GM23338 (cell line): ENCODE measurements around the gene ARHGEF1. TPM values are rescaled to one million over a fixed set of nuclear protein-coding genes. Genes with fewer than 3 reads are reported as not detected.
A peak's percentile ranks its signal among the peaks of the same experiment; 100 is the strongest.

Experiments
- ATAC-seq: fragments of 200-7000 bp; cut with Tn5 transposase; 3 replicates; pipeline ENCODE4 v1.9.1; 2020
- DNase-seq: peaks from one replicate; pipeline ENCODE4 v3.0.0-alpha.2; 2015; ENCODE audit warnings: low spot score
- H2AFZ ChIP-seq: fragments of 200-600 bp; sonication (generic); 2 replicates; pipeline ENCODE4 v1.8.0; 2016; ENCODE audit warnings: antibody characterized with exemption, mild to moderate bottlenecking, moderate library complexity
- H3F3A ChIP-seq: fragments of 200-600 bp; sonication (generic); replicated peaks from 2 replicates; pipeline ENCODE4 v1.8.0; 2017; ENCODE audit warnings: antibody characterized with exemption, mixed run types, low read depth
- H3K27ac ChIP-seq: fragments of 200-600 bp; sonication (generic); 2 replicates; pipeline ENCODE4 v1.6.1; 2016; ENCODE audit warnings: low read depth
- H3K27me3 ChIP-seq: fragments of 200-600 bp; sonication (generic); 2 replicates; pipeline ENCODE4 v1.8.0; 2016; ENCODE audit warnings: mild to moderate bottlenecking, mixed run types, moderate library complexity; ENCODE audit not compliant: insufficient read depth
- H3K36me3 ChIP-seq: fragments of 200-600 bp; sonication (generic); 2 replicates; pipeline ENCODE4 v1.8.0; 2016; ENCODE audit warnings: mild to moderate bottlenecking; ENCODE audit not compliant: insufficient read depth
- H3K4me1 ChIP-seq: fragments of 200-600 bp; sonication (generic); 2 replicates; pipeline ENCODE4 v1.8.0; 2016; ENCODE audit warnings: mild to moderate bottlenecking, moderate library complexity; ENCODE audit not compliant: insufficient read depth
- H3K4me2 ChIP-seq: fragments of 200-600 bp; sonication (generic); 2 replicates; pipeline ENCODE4 v1.7.1; 2017; ENCODE audit warnings: mixed run types
- H3K4me3 ChIP-seq: fragments of 200-600 bp; sonication (generic); 2 replicates; pipeline ENCODE4 v1.6.1; 2016; ENCODE audit warnings: mixed run types
- H3K79me2 ChIP-seq: fragments of 200-600 bp; sonication (generic); replicated peaks from 2 replicates; pipeline ENCODE4 v1.8.0; 2017; ENCODE audit warnings: mild to moderate bottlenecking; ENCODE audit not compliant: insufficient read depth
- H3K9me2 ChIP-seq: fragments of 200-600 bp; sonication (generic); 2 replicates; pipeline ENCODE4 v1.8.0; 2017; ENCODE audit not compliant: insufficient read depth
- H4K20me1 ChIP-seq: fragments of 200-600 bp; sonication (generic); replicated peaks from 2 replicates; pipeline ENCODE4 v1.8.0; 2017; ENCODE audit warnings: mild to moderate bottlenecking; ENCODE audit not compliant: insufficient read depth
- H3K27ac Mint-ChIP-seq: 2 replicates; pipeline ENCODE4 v1.8.0; 2020; ENCODE audit warnings: inconsistent platforms, mild to moderate bottlenecking, moderate library complexity, mixed read lengths
- H3K27me3 Mint-ChIP-seq: 3 replicates; pipeline ENCODE4 v1.8.0; 2022; ENCODE audit warnings: low read depth, mild to moderate bottlenecking, moderate library complexity, mixed read lengths, inconsistent platforms; ENCODE audit not compliant: insufficient read depth, poor library complexity
- H3K36me3 Mint-ChIP-seq: 3 replicates; pipeline ENCODE4 v1.8.0; 2021; ENCODE audit warnings: low read depth, mild to moderate bottlenecking, inconsistent platforms, moderate library complexity, mixed read lengths
- H3K4me1 Mint-ChIP-seq: 3 replicates; pipeline ENCODE4 v1.8.0; 2020; ENCODE audit warnings: mild to moderate bottlenecking, inconsistent platforms, mixed read lengths
- H3K4me3 Mint-ChIP-seq: 3 replicates; pipeline ENCODE4 v1.8.0; 2021; ENCODE audit warnings: moderate library complexity, mild to moderate bottlenecking, inconsistent platforms, mixed read lengths
- H3K9me3 Mint-ChIP-seq: 3 replicates; pipeline ENCODE4 v1.8.0; 2020; ENCODE audit warnings: moderate library complexity, mild to moderate bottlenecking, inconsistent platforms, mixed read lengths
- CREB1 ChIP-seq: fragments of 250-450 bp; sonication (Bioruptor Pico); IDR thresholded peaks from 2 replicates; pipeline ENCODE4 v1.5.0; 2020; ENCODE audit warnings: low read depth, mild to moderate bottlenecking, moderate library complexity
- EZH2 ChIP-seq: fragments of 200-600 bp; sonication (generic); IDR thresholded peaks from one replicate; pipeline ENCODE4 v1.8.0; 2017; ENCODE audit warnings: antibody characterized with exemption, mild to moderate bottlenecking, low read depth; ENCODE audit not compliant: unreplicated experiment
- polyA plus RNA-seq: library from polyadenylated mRNA; unstranded; fragments of >200 nt; fragmentation: Nextera tagmentation; extraction: Ambion mirVana; gene quantifications from 2 replicates; pipeline ENCODE4 v1.2.1, GENCODE V29; 2016
- total RNA-seq: library from RNA; depleted of rRNA; stranded (reverse); fragments of >200 nt; shearing (Covaris generic); gene quantifications from 2 replicates; pipeline ENCODE4 v1.2.3, GENCODE V29; 2014
- TF ChIP-seq, protein P1 (sequence below): fragments of 250-450 bp; sonication (Bioruptor Pico); IDR thresholded peaks from 2 replicates; pipeline ENCODE4 v1.5.0; 2020; ENCODE audit warnings: mild to moderate bottlenecking, moderate library complexity

Gene ARHGEF1
- total and polyA plus RNA-seq, 2 experiments from 2014 or later: 41.3 to 44.7 TPM

DNA sequence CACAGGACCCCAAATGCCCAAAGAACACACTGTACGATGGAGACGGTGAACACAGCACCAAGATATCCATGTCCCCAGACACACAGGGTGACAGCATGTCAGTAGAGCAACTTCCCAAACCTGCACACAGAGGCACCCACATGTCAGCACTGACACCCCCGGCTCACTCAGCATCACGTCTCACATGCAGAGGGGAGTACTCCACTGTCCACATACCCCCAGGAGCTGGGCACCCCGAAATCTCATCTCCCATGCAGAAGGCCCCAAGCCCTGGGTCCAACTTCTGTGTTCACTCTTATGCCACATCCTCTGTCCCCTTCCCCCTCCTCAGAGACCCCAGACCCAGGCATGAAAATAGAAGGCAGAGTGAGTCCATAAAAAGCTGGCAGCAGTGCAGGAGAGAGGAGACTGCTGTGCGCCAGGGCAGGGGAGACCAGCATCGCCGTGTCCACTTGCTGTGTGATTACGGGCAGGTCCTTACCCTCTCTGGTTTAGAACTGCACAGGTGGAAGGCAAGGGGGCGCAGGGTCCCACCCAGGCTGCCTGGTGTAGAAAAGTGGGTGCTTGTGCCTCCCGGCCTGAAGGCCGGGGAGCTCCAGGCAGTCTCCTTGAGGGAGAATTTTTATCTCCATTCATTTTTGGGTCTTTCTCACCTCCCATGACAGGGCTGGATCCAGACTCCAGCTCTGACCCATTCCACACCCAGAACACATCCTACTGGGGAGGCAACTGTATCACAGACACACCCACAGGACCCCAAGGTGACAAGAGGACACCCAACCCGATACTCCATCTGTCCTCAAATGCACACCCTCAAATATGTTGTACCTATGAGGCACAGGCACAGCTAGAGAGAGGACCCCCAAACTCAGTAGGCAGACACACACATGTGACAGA lies 28.3 kb downstream of the ARHGEF1 start:
- H3K36me3 Mint-ChIP-seq: peaks cover 3% of the 10 kb centered on the region; the same call in 1 of the 3 replicates
- no peak for ATAC-seq
- H3K79me2 ChIP-seq: no peaks in the 10 kb centered on the region
- no peak overlapping the region for H3K27ac Mint-ChIP-seq
- peaks cover 1% of the 10 kb centered on the region; the same call in 1 of the 2 replicates for H3K36me3 ChIP-seq
- no peaks in the 10 kb centered on the region for H3K9me2 ChIP-seq
- 0 out of 2 replicates have a peak, but pooled peaks cover 1% of the 10 kb centered on the region for H3F3A ChIP-seq
- H3K4me1 ChIP-seq: peaks cover 5% of the 10 kb centered on the region; the same call in 1 of the 2 replicates
- no peak overlapping the region for H3K27ac ChIP-seq
- no peak overlapping the region for H3K4me2 ChIP-seq
- peak overlapping the region; percentile 67 for H3K4me3 Mint-ChIP-seq
- H3K27me3 ChIP-seq: peaks cover 76% of the 10 kb centered on the region
- peaks cover 16% of the 10 kb centered on the region for H3K4me1 Mint-ChIP-seq
- H4K20me1 ChIP-seq: no peaks in the 10 kb centered on the region; the same call in 1 of the 2 replicates
- no peak for TF ChIP-seq CREB1
- TF ChIP-seq, protein P1, sequence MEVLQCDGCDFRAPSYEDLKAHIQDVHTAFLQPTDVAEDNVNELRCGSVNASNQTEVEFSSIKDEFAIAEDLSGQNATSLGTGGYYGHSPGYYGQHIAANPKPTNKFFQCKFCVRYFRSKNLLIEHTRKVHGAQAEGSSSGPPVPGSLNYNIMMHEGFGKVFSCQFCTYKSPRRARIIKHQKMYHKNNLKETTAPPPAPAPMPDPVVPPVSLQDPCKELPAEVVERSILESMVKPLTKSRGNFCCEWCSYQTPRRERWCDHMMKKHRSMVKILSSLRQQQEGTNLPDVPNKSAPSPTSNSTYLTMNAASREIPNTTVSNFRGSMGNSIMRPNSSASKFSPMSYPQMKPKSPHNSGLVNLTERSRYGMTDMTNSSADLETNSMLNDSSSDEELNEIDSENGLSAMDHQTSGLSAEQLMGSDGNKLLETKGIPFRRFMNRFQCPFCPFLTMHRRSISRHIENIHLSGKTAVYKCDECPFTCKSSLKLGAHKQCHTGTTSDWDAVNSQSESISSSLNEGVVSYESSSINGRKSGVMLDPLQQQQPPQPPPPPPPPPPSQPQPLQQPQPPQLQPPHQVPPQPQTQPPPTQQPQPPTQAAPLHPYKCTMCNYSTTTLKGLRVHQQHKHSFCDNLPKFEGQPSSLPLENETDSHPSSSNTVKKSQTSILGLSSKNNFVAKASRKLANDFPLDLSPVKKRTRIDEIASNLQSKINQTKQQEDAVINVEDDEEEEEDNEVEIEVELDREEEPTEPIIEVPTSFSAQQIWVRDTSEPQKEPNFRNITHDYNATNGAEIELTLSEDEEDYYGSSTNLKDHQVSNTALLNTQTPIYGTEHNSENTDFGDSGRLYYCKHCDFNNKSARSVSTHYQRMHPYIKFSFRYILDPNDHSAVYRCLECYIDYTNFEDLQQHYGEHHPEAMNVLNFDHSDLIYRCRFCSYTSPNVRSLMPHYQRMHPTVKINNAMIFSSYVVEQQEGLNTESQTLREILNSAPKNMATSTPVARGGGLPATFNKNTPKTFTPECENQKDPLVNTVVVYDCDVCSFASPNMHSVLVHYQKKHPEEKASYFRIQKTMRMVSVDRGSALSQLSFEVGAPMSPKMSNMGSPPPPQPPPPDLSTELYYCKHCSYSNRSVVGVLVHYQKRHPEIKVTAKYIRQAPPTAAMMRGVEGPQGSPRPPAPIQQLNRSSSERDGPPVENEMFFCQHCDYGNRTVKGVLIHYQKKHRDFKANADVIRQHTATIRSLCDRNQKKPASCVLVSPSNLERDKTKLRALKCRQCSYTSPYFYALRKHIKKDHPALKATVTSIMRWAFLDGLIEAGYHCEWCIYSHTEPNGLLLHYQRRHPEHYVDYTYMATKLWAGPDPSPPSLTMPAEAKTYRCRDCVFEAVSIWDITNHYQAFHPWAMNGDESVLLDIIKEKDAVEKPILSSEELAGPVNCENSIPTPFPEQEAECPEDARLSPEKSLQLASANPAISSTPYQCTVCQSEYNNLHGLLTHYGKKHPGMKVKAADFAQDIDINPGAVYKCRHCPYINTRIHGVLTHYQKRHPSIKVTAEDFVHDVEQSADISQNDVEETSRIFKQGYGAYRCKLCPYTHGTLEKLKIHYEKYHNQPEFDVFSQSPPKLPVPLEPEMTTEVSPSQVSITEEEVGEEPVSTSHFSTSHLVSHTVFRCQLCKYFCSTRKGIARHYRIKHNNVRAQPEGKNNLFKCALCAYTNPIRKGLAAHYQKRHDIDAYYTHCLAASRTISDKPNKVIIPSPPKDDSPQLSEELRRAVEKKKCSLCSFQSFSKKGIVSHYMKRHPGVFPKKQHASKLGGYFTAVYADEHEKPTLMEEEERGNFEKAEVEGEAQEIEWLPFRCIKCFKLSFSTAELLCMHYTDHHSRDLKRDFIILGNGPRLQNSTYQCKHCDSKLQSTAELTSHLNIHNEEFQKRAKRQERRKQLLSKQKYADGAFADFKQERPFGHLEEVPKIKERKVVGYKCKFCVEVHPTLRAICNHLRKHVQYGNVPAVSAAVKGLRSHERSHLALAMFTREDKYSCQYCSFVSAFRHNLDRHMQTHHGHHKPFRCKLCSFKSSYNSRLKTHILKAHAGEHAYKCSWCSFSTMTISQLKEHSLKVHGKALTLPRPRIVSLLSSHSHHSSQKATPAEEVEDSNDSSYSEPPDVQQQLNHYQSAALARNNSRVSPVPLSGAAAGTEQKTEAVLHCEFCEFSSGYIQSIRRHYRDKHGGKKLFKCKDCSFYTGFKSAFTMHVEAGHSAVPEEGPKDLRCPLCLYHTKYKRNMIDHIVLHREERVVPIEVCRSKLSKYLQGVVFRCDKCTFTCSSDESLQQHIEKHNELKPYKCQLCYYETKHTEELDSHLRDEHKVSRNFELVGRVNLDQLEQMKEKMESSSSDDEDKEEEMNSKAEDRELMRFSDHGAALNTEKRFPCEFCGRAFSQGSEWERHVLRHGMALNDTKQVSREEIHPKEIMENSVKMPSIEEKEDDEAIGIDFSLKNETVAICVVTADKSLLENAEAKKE: no peak
- TF ChIP-seq EZH2: peak; percentile 49
- peaks cover 54% of the 10 kb centered on the region for H3K27me3 Mint-ChIP-seq
- 0 out of 3 replicates have a peak, but pooled peaks cover 3% of the 10 kb centered on the region for H3K9me3 Mint-ChIP-seq
- no peak overlapping the region for H3K4me3 ChIP-seq
- no peak for DNase-seq
- H2AFZ ChIP-seq: no peak overlapping the region
